Aorta (tissue), 5 donors: ENCODE measurements around the gene MCEMP1. TPM values are rescaled to one million over a fixed set of nuclear protein-coding genes. Genes with fewer than 3 reads are reported as not detected.

Experiments used
- ATAC-seq: fragments of 200-7000 bp; cut with Tn5 transposase; one replicate; pipeline ENCODE4 v1.9.1; 2022; ENCODE audit warnings: moderate library complexity; ENCODE audit not compliant: low FRiP score
- DNase-seq, 2 donors: peaks; one replicate each; pipeline ENCODE4 v3.0.0-alpha.2; 2020
- H3K27ac ChIP-seq, 2 donors: one replicate each; pipeline ENCODE4 v1.5.1; 2013; ENCODE audit warnings: low read length in 2 of 2, mild to moderate bottlenecking in 2 of 2, moderate library complexity in 2 of 2, control low read depth in 1 of 2, inconsistent platforms in 1 of 2, low read depth in 1 of 2
- H3K27me3 ChIP-seq, 2 donors: one replicate each; pipeline ENCODE4 v1.6.1; 2013; ENCODE audit warnings: control low read depth in 1 of 2, low read length in 1 of 2, mild to moderate bottlenecking in 1 of 2, moderate library complexity in 1 of 2; ENCODE audit not compliant: insufficient read depth in 2 of 2, control insufficient read depth in 1 of 2
- H3K36me3 ChIP-seq, 2 donors: one replicate each; pipeline ENCODE4 v1.6.1; 2013; ENCODE audit warnings: control low read depth in 1 of 2, low read length in 1 of 2, mild to moderate bottlenecking in 1 of 2; ENCODE audit not compliant: insufficient read depth in 2 of 2, control insufficient read depth in 1 of 2
- H3K4me1 ChIP-seq, 2 donors: one replicate each; pipeline ENCODE4 v1.6.1; 2013; ENCODE audit warnings: low read length in 2 of 2, control low read depth in 1 of 2, mild to moderate bottlenecking in 1 of 2, moderate library complexity in 1 of 2; ENCODE audit not compliant: insufficient read depth in 2 of 2, control insufficient read depth in 1 of 2
- H3K4me3 ChIP-seq, 2 donors: one replicate each; pipeline ENCODE4 v1.5.1; 2013; ENCODE audit warnings: low read length in 2 of 2, control low read depth in 1 of 2, mild to moderate bottlenecking in 1 of 2
- H3K9me3 ChIP-seq: one replicate; pipeline ENCODE4 v1.6.1; 2013; ENCODE audit warnings: mild to moderate bottlenecking, low read length; ENCODE audit not compliant: control insufficient read depth
- WGBS, 2 donors: extraction: QIAGEN DNeasy Blood & Tissue Kit; methylation state at CpG; one replicate each; pipeline ENCODE4 v1.1.7; 2013; 5-methylcytosine and 5-hydroxymethylcytosine counted together
- intact Hi-C, 2 donors: fragments of 100-400 bp; cut with DNase I; formaldehyde crosslinking; loops; one replicate each; pipeline versions ENCODE4 v1.14.2 to v1.15.0; 2022
- polyA plus RNA-seq, 2 donors: library from polyadenylated mRNA; stranded (reverse); fragments of 200-250 nt; gene quantifications; one replicate each; pipeline ENCODE4 v1.2.3, GENCODE V29; 2013
- total RNA-seq, 2 donors: library from RNA; stranded (reverse); fragmentation: NEBNext Ultra II Directional; extraction: Animal tissue kit (Norgen Biotek cat#: 25700); gene quantifications; one replicate each; pipeline ENCODE4 v1.2.1, GENCODE V29; 2021
- donor health status: healthy with polysubstance abuse.
- donor health status: Bipolar disorder and iron deficiency.
- donor health status: DM: no; HTN: no; CAD: no.
- donor health status: DM: no; HTN: no; CAD: no.
- donor health status: DM: yes; HTN: yes; CAD: no.

The MCEMP1 gene
- total and polyA plus RNA-seq, 4 donors, result 0.10 to 8.3 (median 2.5) TPM

- DNase-seq, result peak; percentile 88
- Histone ChIP-seq H3K36me3 (no peaks in the 10 kb centered on the region), H3K9me3 (no peaks in the 10 kb centered on the region), H3K27me3 (no peaks in the 10 kb centered on the region), H3K27ac (no peak overlapping the region), H3K4me3 (peak overlapping the region; percentile 82 to 95), H3K4me1 (no peaks in the 10 kb centered on the region)
- WGBS, 2 donors, result 3% methylated on average over 41 to 43 of the region's 43 CpGs
- intact Hi-C loops, result loop anchor here (2.0 to 10.0 kb wide), 5 partner anchors 53 to 327 kb away; partner anchors contain the start of genes PET100 (in 1 of the 2) and XAB2 (in 1 of the 2)
- peak; percentile 76 for ATAC-seq
Measured at GRCh38 chr19:7681340-7682174, 4.7 kb downstream of the MCEMP1 start.

GRCh38 chr19:7682175-7682855, 5.4 kb downstream of the MCEMP1 start:
- no peaks in the 10 kb centered on the region for H3K27me3 ChIP-seq
- 67 to 74% methylated on average over 74 of the region's 74 CpGs for WGBS, 2 donors
- H3K27ac ChIP-seq, result no peak overlapping the region
- H3K4me3 ChIP-seq, result no peak overlapping the region
- H3K36me3 ChIP-seq, result no peaks in the 10 kb centered on the region
- DNase-seq (no peak), ATAC-seq (no peak)
- intact Hi-C loops, result loop anchor here (5.0 to 10.0 kb wide), 3 partner anchors 112 to 128 kb away; no protein-coding TSS in a partner anchor
- H3K9me3 ChIP-seq, result no peaks in the 10 kb centered on the region
- no peaks in the 10 kb centered on the region for H3K4me1 ChIP-seq

GRCh38 chr19:7685546-7686445, 8.9 kb downstream of the MCEMP1 start:
- WGBS, 2 donors, result 33 to 43% methylated on average over 19 of the region's 19 CpGs
- DNase-seq, result no peak
- Histone ChIP-seq H3K27ac (no peak overlapping the region), H3K4me1 (no peaks in the 10 kb centered on the region), H3K27me3 (no peaks in the 10 kb centered on the region), H3K9me3 (no peaks in the 10 kb centered on the region), H3K36me3 (no peaks in the 10 kb centered on the region), H3K4me3 (no peak overlapping the region)
- ATAC-seq, result no peak
- intact Hi-C loops, result loop anchor here in 1 of 2 donors (10.0 kb wide), 2 partner anchors 109 to 131 kb away; no protein-coding TSS in a partner anchor

GRCh38 chr19:7687177-7687576, 10.3 kb downstream of the MCEMP1 start:
- Histone ChIP-seq H3K4me1 (no peaks in the 10 kb centered on the region), H3K4me3 (no peak overlapping the region)
- no peak for ATAC-seq

GRCh38 chr19:7689165-7689564, 12.3 kb downstream of the MCEMP1 start:
- Histone ChIP-seq H3K27me3 (no peaks in the 10 kb centered on the region), H3K4me3 (no peak overlapping the region), H3K4me1 (no peaks in the 10 kb centered on the region), H3K27ac (no peak overlapping the region), H3K9me3 (no peaks in the 10 kb centered on the region), H3K36me3 (no peaks in the 10 kb centered on the region)
- 19 to 26% methylated on average over 23 of the region's 23 CpGs for WGBS, 2 donors
- ATAC-seq (no peak), DNase-seq (no peak)
- intact Hi-C loops, result loop anchor here in 1 of 2 donors (10.0 kb wide), 2 partner anchors 106 to 134 kb away; no protein-coding TSS in a partner anchor

More at GRCh38 chr19:7687177-7687576, 10.3 kb downstream of the MCEMP1 start:
- WGBS, 2 donors, result 83 to 85% methylated on average over 12 of the region's 12 CpGs
- H3K27ac ChIP-seq, result no peak overlapping the region
- no peak for DNase-seq
- intact Hi-C loops, result loop anchor here in 1 of 2 donors (10.0 kb wide), 2 partner anchors 108 to 132 kb away; no protein-coding TSS in a partner anchor
- no peaks in the 10 kb centered on the region for H3K36me3 ChIP-seq
- no peaks in the 10 kb centered on the region for H3K9me3 ChIP-seq
- no peaks in the 10 kb centered on the region for H3K27me3 ChIP-seq

- H3K4me3 ChIP-seq, result no peak overlapping the region
- no peak for DNase-seq
- no peaks in the 10 kb centered on the region for H3K36me3 ChIP-seq
- no peaks in the 10 kb centered on the region for H3K27me3 ChIP-seq
- no peak for ATAC-seq
- WGBS, 2 donors, result 80 to 86% methylated on average over 8 of the region's 8 CpGs
- H3K4me1 ChIP-seq, result no peaks in the 10 kb centered on the region
- intact Hi-C loops, result no loop called here
- H3K9me3 ChIP-seq, result no peaks in the 10 kb centered on the region
- no peak overlapping the region for H3K27ac ChIP-seq
Measured at GRCh38 chr19:7690779-7691258, 13.9 kb downstream of the MCEMP1 start.

- Histone ChIP-seq H3K9me3 (no peaks in the 10 kb centered on the region), H3K36me3 (no peaks in the 10 kb centered on the region), H3K27ac (no peak overlapping the region), H3K27me3 (no peaks in the 10 kb centered on the region), H3K4me3 (no peak overlapping the region), H3K4me1 (no peaks in the 10 kb centered on the region)
- intact Hi-C loops, result no loop called here
- DNase-seq, result no peak
- ATAC-seq, result no peak
Measured at GRCh38 chr19:7691497-7691896, 14.6 kb downstream of the MCEMP1 start.

- ATAC-seq (no peak), DNase-seq (no peak)
- H3K4me3 ChIP-seq, result no peak overlapping the region
- 73% methylated on average over 13 of the region's 13 CpGs for WGBS, 2 donors
- no peak overlapping the region for H3K27ac ChIP-seq
- no peaks in the 10 kb centered on the region for H3K27me3 ChIP-seq
- H3K4me1 ChIP-seq, result no peaks in the 10 kb centered on the region
- no peaks in the 10 kb centered on the region for H3K9me3 ChIP-seq
- no peaks in the 10 kb centered on the region for H3K36me3 ChIP-seq
- intact Hi-C loops, result no loop called here
Measured at GRCh38 chr19:7692417-7693088, 15.7 kb downstream of the MCEMP1 start.
